Measurements from ENCODE around the gene COA7. TPM values are rescaled to one million over a fixed set of nuclear protein-coding genes. Genes with fewer than 3 reads are reported as not detected.
"Not testable (repeated sequence)": the region's sequence is repeated elsewhere in the genome, so short reads cannot be mapped to it uniquely, and the experiment has no call there.

The COA7 gene
- total and polyA plus RNA-seq, 7 donors, result 6.9 to 16.4 (median 8.2) TPM

GRCh38 chr1:52686261-52686751 lies 11.8 kb downstream of the COA7 start:
- TF ChIP-seq, protein P1, sequence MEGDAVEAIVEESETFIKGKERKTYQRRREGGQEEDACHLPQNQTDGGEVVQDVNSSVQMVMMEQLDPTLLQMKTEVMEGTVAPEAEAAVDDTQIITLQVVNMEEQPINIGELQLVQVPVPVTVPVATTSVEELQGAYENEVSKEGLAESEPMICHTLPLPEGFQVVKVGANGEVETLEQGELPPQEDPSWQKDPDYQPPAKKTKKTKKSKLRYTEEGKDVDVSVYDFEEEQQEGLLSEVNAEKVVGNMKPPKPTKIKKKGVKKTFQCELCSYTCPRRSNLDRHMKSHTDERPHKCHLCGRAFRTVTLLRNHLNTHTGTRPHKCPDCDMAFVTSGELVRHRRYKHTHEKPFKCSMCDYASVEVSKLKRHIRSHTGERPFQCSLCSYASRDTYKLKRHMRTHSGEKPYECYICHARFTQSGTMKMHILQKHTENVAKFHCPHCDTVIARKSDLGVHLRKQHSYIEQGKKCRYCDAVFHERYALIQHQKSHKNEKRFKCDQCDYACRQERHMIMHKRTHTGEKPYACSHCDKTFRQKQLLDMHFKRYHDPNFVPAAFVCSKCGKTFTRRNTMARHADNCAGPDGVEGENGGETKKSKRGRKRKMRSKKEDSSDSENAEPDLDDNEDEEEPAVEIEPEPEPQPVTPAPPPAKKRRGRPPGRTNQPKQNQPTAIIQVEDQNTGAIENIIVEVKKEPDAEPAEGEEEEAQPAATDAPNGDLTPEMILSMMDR (IDR thresholded peaks at IDR 0.05), result peak; percentile 46 to 78 (median 66)
- intact Hi-C loops (cut with DNase I); H3K27me3 ChIP-seq; H3K9me3 ChIP-seq; H3K4me3 ChIP-seq; H3K4me1 ChIP-seq; H3K27ac ChIP-seq: not testable (repeated sequence)
- WGBS, 2 donors, result 55 to 56% methylated on average over 17 of the region's 17 CpGs
- H3K36me3 ChIP-seq, result peaks cover 0 to 45% (median 18%) of the 10 kb centered on the region in 4 donors
- peak; percentile 81 for DNase-seq

DNA sequence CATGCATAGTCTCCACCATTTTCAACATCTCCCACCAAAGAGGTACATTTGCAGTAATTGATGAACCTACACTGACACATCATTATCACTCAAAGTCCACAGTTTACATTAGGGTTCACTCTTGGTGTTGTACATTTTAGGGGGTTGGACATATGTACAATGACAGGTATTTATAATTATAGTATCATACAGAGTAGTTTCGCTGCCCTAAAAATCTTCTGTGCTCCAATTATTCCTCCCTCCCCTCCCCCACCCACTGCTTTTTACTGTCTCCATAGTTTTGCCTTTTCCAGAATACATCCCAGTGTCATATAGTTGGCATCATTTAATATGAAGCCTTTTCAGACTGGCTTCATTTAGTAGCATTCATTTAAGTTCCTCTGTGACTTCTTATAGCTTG lies 13.6 kb downstream of the COA7 start:
- Histone ChIP-seq H3K36me3 (peaks cover 0 to 27% (median 13%) of the 10 kb centered on the region in 4 donors), H3K9me3 (no peaks in the 10 kb centered on the region), H3K27ac (no peak overlapping the region), H3K4me1 (no peaks in the 10 kb centered on the region), H3K4me3 (no peak overlapping the region), H3K27me3 (no peaks in the 10 kb centered on the region)
- TF ChIP-seq EP300 (IDR thresholded peaks at IDR 0.05), result no peak
- TF ChIP-seq POLR2A (IDR thresholded peaks at IDR 0.05), result no peak
- TF ChIP-seq, protein P1 (IDR thresholded peaks at IDR 0.05), result no peak
- no peak for TF ChIP-seq POLR2AphosphoS5 (IDR thresholded peaks at IDR 0.05)
- no peak for DNase-seq
- WGBS, 2 donors, result 88 to 92% methylated on average over 1 of the region's 1 CpG
- intact Hi-C loops (cut with DNase I), result no loop called here

DNA sequence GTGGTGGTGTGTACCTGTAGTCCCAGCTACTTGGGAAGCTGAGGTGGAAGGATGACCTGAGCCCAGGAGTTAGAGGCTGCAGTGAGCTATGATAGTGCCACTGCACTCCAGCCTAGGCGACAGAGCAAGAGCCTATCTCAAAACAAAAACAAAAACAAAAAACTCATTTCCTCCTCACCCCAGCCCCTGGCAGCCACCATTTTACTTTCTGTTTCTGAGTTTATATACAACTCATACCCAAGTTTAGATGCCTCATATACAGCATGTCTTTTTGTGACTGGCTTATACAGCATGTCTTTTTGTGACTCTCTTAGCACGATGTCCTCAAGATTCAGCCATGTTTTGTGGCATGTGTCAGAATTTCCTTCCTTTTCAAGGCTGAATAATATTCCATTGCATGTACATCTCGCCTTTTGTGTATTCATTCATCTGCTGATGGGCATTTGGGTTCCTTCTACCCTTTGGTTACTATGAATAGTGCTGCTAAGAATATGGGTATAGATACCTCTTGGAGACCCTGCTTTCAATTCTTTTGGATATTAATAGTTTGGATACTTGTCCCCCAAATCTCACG lies 14.7 kb downstream of the COA7 start:
- H3K9me3 ChIP-seq, result no peaks in the 10 kb centered on the region
- peaks cover 0 to 21% (median 12%) of the 10 kb centered on the region in 4 donors for H3K36me3 ChIP-seq
- TF ChIP-seq POLR2A (IDR thresholded peaks at IDR 0.05), result no peak
- TF ChIP-seq, protein P1 (IDR thresholded peaks at IDR 0.05), result no peak
- TF ChIP-seq EP300 (IDR thresholded peaks at IDR 0.05), result no peak
- WGBS, 2 donors, result 92 to 94% methylated on average over 4 of the region's 4 CpGs
- H3K27me3 ChIP-seq, result no peaks in the 10 kb centered on the region
- H3K4me1 ChIP-seq, result no peaks in the 10 kb centered on the region
- H3K27ac ChIP-seq, result no peak overlapping the region
- intact Hi-C loops (cut with DNase I), result no loop called here
- no peak for DNase-seq
- no peak overlapping the region for H3K4me3 ChIP-seq

DNA sequence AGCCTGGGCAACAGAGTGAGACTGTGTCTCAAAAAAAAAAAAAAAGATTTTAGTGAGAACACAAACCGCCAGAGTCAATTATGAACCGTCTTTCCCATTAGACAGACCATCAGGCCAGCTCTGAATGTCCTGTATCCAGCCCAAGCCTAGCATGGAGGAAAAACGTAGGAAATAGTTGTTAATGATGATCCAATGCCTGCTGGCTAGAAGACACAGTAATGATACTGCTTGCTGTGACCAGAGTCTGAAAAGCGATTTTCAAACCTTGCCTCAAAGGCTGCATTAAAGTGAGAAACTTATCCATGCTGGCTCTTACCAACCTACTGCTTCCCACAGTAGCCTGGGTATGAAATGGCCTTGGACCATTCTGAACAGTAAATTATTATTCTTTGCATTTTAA lies 17.0 kb downstream of the COA7 start:
- no peaks in the 10 kb centered on the region for H3K9me3 ChIP-seq
- H3K27ac ChIP-seq, result no peak overlapping the region
- TF ChIP-seq EP300 (IDR thresholded peaks at IDR 0.05) (no peak), POLR2A (IDR thresholded peaks at IDR 0.05) (no peak), POLR2AphosphoS5 (IDR thresholded peaks at IDR 0.05) (no peak)
- intact Hi-C loops (cut with DNase I), result no loop called here
- no peaks in the 10 kb centered on the region for H3K36me3 ChIP-seq
- H3K4me1 ChIP-seq, result no peaks in the 10 kb centered on the region
- H3K27me3 ChIP-seq, result no peaks in the 10 kb centered on the region
- DNase-seq, result no peak
- H3K4me3 ChIP-seq, result no peak overlapping the region
- 91 to 95% methylated on average over 4 of the region's 4 CpGs for WGBS, 2 donors

- 89 to 93% methylated on average over 3 of the region's 3 CpGs for WGBS, 2 donors
- TF ChIP-seq POLR2A (IDR thresholded peaks at IDR 0.05) (no peak), EP300 (IDR thresholded peaks at IDR 0.05) (no peak), POLR2AphosphoS5 (IDR thresholded peaks at IDR 0.05) (no peak)
- TF ChIP-seq, protein P1 (IDR thresholded peaks at IDR 0.05), result no peak
- Histone ChIP-seq H3K4me3 (no peak overlapping the region), H3K4me1 (no peaks in the 10 kb centered on the region), H3K27me3 (no peaks in the 10 kb centered on the region), H3K9me3 (no peaks in the 10 kb centered on the region), H3K27ac (no peak overlapping the region), H3K36me3 (no peaks in the 10 kb centered on the region)
- intact Hi-C loops (cut with DNase I), result no loop called here
- no peak for DNase-seq
These were observed 17.8 kb downstream of the COA7 start for GRCh38 chr1:52680353-52680752.

All from sigmoid colon (tissue), 7 donors.